IPS-15b (cell line): ENCODE measurements around the gene SYTL1.

Source experiments
- H3K27me3 ChIP-seq: one replicate; pipeline ENCODE4 v1.6.1; 2013; ENCODE audit warnings: low read length; ENCODE audit not compliant: control insufficient read depth, insufficient read depth
- H3K36me3 ChIP-seq: one replicate; pipeline ENCODE4 v1.6.1; 2013; ENCODE audit warnings: low read length; ENCODE audit not compliant: control insufficient read depth, insufficient read depth
- H3K4me1 ChIP-seq: one replicate; pipeline ENCODE4 v1.6.1; 2013; ENCODE audit warnings: mild to moderate bottlenecking, low read length; ENCODE audit not compliant: control insufficient read depth, insufficient read depth
- H3K4me3 ChIP-seq: one replicate; pipeline ENCODE4 v1.5.1; 2013; ENCODE audit warnings: low read depth, low read length
- H3K9ac ChIP-seq: one replicate; pipeline ENCODE4 v1.6.1; 2013; ENCODE audit warnings: low read depth, mild to moderate bottlenecking, low read length
- H3K9me3 ChIP-seq: one replicate; pipeline ENCODE4 v1.6.1; 2013; ENCODE audit warnings: mild to moderate bottlenecking, low read length; ENCODE audit not compliant: control insufficient read depth, insufficient read depth

Gene SYTL1

GRCh38 chr1:27398405-27399149 lies 56.8 kb downstream of the SYTL1 start:
- Histone ChIP-seq H3K4me3 (peak overlapping the region; percentile 4), H3K27me3 (no peaks in the 10 kb centered on the region), H3K4me1 (peaks cover 23% of the 10 kb centered on the region), H3K36me3 (peaks cover 13% of the 10 kb centered on the region), H3K9ac (peak overlapping the region; percentile 16), H3K9me3 (no peaks in the 10 kb centered on the region)

- Histone ChIP-seq H3K9ac (peak overlapping the region; percentile 16), H3K4me3 (peak overlapping the region; percentile 4), H3K4me1 (peaks cover 26% of the 10 kb centered on the region), H3K36me3 (peaks cover 7% of the 10 kb centered on the region), H3K27me3 (no peaks in the 10 kb centered on the region), H3K9me3 (no peaks in the 10 kb centered on the region)
Observed at GRCh38 chr1:27399251-27400025, 57.6 kb downstream of the SYTL1 start.

GRCh38 chr1:27400082-27400962 lies 58.5 kb downstream of the SYTL1 start:
- Histone ChIP-seq H3K27me3 (no peaks in the 10 kb centered on the region), H3K4me1 (peaks cover 28% of the 10 kb centered on the region), H3K9ac (no peak overlapping the region), H3K9me3 (no peaks in the 10 kb centered on the region), H3K36me3 (peaks cover 4% of the 10 kb centered on the region), H3K4me3 (no peak overlapping the region)

- H3K9me3 ChIP-seq: no peaks in the 10 kb centered on the region
- peaks cover 4% of the 10 kb centered on the region for H3K36me3 ChIP-seq
- no peak overlapping the region for H3K9ac ChIP-seq
- H3K4me1 ChIP-seq: peaks cover 29% of the 10 kb centered on the region
- no peak overlapping the region for H3K4me3 ChIP-seq
- H3K27me3 ChIP-seq: no peaks in the 10 kb centered on the region
Observed at GRCh38 chr1:27400963-27401341, 59.1 kb downstream of the SYTL1 start.

DNA sequence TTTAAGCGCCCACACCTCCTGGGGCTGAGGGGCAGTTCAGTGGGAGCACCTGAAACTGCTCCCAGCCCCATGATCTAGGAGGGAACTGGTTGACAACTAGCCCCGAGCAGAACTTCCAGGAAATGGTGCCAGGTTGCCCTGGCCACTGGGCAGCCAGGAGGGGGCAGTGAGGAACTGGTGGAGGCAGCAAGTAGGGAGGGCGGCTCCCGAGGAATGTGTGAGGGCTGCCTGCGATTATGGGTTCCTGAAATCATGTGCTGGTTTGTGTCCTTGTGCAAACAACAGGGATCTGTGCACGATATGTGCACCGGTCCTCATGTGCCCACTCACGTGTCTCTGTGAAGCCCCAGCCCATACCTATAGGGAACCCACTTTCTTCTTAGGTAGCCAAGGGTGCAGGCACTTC lies 60.5 kb downstream of the SYTL1 start:
- Histone ChIP-seq H3K9ac (no peak overlapping the region), H3K36me3 (peaks cover 4% of the 10 kb centered on the region), H3K9me3 (no peaks in the 10 kb centered on the region), H3K27me3 (no peaks in the 10 kb centered on the region), H3K4me3 (no peak overlapping the region), H3K4me1 (peaks cover 33% of the 10 kb centered on the region)

GRCh38 chr1:27403065-27403726 lies 61.4 kb downstream of the SYTL1 start:
- no peaks in the 10 kb centered on the region for H3K9me3 ChIP-seq
- no peaks in the 10 kb centered on the region for H3K27me3 ChIP-seq
- H3K36me3 ChIP-seq: peaks cover 4% of the 10 kb centered on the region
- H3K4me3 ChIP-seq: no peak overlapping the region
- peaks cover 29% of the 10 kb centered on the region for H3K4me1 ChIP-seq
- H3K9ac ChIP-seq: peak overlapping the region; percentile 5
